Stimulated activated CD4-positive, alpha-beta T cell treated with anti-CD3 and anti-CD28 coated beads, Interleukin-4, amount 100 ng/mL, for 1 hour (primary cell): ENCODE data around the gene FAM234A.
"Not testable (repeated sequence)": the region's sequence is repeated elsewhere in the genome, so short reads cannot be mapped to it uniquely, and the experiment has no call there.

ENCODE experiments used
- DNase-seq: peaks from one replicate; pipeline ENCODE4 v3.0.0-alpha.2; 2020

FAM234A gene, protein sequence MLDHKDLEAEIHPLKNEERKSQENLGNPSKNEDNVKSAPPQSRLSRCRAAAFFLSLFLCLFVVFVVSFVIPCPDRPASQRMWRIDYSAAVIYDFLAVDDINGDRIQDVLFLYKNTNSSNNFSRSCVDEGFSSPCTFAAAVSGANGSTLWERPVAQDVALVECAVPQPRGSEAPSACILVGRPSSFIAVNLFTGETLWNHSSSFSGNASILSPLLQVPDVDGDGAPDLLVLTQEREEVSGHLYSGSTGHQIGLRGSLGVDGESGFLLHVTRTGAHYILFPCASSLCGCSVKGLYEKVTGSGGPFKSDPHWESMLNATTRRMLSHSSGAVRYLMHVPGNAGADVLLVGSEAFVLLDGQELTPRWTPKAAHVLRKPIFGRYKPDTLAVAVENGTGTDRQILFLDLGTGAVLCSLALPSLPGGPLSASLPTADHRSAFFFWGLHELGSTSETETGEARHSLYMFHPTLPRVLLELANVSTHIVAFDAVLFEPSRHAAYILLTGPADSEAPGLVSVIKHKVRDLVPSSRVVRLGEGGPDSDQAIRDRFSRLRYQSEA

DNA sequence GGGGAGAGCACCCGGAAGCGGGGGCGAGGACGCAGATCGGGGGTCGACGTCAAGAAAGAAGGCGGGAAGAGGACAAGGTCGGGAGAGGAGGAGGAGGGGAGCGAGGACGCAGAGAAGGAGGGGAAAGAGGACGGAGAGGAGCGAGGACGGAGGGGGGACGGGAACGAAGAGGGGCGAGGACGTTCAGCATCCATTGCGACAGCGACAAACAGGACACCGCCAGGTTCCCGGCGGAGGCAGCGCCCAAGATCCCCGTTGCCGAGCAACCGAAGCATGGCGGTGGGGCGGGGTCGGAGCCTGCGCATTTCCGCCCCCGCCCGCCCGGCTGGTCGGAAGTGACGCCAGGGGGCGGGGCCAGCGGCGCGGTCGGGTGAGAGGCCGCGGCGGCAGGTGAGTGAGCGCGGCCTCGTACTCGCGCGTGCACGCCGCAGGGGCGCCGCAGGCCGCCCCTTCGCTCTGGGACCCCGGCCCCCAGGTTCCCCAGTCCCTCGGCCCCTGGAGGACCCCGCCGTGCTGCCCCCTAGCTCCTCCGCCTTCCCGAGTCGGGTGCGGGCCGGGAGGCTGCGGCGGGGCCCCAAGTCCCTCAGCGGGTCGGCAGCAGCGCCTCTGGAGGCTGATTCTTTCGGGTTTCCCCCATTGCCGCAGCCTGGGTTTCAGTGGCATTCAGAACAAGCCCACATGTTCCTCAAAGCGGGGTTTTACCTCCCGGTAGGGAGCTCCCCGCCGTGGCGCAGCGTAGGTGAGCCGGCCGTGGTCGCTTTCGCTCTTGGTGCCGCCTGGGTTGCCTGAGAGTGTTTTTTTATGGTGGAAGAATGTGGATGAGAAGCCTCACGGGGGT, at the start of gene FAM234A:
FAM234A (plus strand) TSS at position 354 of the 838 bp plus-strand sequence. CDS start 19,593 bp downstream, outside the sequence.
- DNase-seq = peak; percentile 97

DNA sequence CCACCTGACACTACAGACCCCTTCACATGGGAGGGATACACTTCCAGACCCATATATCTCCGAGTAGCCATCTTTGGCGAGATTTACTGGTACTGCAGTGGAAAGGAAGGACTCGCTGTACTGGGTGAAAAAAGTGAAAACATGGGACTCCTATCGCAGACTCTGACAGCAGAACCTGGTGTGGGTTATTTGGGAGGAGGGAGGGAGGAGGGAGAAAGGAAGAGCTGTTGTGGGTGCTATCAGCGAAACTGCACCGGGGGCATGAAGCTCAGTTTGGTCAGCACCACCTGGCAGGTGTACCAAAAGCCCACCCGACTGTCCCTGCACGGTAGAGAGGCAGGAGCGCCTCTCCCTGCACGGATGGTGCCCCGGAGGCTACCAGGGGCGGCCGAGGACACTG, 49.4 kb upstream of the FAM234A start:
- no peak for DNase-seq

DNA sequence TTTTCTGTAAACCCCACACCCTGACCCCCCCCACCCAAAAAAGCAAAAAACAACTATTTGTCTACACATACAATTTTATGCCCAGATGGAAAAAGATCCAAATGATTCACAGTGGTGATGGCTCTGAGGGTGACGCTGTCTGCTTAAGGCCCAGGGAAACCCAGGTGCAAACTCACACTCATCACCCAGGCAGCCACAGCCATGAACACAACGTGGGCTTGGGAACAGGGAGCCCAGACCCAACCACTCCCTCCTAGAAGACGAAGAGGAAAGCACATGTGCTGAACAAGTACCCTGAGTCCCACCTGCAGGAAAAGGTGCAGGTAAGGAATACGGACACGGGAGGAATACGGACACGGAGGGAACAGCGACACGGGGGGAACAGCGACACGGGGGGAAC, 48.9 kb upstream of the FAM234A start:
- no peak for DNase-seq

DNA sequence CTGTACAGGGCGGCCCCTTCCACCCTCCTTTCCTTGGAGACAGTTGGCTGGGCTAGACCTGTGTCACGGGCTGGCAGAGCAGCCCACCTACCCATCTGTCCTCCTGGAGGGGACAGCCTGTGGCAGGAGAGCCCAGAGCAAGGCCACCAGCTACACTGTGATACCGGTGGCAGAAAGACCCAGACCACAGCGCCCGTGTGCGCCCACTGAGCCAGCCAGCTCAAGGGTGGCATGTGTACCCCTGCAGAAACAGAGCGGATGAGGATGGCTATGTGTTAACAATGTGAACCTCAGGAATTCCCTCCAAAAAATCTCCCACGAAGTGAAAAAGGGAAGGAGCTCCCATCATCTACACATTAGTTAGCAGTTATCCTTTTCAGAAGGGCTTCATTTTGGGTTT, 47.3 kb upstream of the FAM234A start:
- DNase-seq = no peak

DNA sequence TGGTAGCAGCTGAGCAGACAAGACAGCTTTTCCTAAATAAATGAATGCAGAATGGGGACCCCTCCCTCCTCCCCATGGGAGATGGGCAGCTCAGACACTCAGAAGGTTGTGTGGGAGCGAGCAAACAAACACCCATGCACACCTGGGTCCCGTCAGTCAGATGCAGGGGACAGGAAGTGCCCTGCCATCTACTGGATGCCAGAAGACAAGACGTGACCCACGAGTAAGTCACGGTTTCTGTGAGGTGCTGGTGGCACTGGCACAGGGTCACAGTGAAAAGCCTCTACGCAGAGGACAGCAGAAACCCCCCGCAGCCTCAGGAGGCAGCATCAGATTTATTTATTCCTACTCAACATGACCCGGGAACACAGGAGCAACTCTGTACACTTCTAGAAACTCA, 45.9 kb upstream of the FAM234A start:
- DNase-seq = peak; percentile 18

DNA sequence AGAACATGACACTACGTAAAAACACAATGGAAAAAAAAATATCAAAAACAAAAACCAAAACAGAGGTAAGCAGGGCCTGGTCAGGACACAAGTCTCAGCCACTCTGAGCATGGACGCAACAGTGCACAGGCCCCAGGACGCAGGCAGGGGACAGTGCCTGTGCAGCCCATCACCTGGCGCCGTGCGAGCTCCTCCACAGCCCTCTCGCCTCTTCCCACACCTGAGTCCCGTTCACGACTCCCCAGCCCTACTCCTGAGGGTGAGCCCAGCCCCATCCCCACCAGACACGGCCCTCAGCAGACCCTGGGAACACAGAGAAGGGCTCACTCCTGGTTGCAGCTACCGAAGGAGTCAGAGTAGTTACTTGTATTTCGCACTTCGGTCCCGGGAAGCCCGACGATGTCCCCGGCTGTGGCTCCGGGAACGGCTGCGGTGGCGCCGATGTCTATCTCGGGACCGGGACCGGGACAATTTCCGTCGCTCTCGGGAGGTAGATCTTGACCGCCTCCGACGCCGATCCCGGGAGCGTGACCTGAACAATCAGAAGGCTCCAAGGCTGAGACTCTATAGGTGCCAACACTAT, 44.9 kb upstream of the FAM234A start:
- DNase-seq = no peak

DNA sequence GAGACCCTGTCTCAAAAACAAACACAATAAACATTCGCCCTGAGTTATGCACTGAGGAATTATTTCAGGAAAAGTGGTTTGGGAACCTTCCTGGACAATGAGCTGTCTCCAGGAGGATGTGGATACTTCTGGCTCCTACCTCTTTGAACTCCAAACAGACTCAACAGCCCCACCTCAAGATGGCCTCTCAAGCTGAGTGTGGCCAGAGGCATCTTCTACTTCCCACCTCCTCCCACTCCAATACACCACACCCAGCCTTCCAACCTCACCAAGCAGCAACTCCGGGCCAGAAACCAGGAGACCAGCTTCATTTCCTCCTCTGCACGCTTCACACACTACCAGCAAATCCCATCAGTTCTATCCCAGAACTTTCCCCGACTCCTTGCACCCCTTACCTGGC, 42.8 kb upstream of the FAM234A start:
- DNase-seq = no peak

DNA sequence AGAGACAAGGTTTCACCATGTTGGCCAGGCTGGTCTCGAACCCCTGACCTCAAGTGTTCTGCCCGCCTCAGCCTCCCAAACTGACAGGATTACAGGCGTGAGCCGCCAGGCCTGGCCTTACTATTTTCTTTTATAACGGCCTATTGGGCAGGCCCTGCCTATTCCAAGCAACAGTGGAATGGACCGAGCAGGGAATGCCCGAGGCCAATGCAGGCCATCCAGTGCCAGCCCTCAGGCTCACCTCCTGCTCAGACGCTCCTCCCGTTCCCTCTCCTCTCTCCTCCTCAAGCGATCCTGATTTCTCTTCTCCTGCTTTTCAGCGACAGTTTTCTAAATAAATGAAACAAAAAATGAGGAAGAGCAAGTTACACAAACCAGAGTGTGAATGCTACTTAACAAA, 41.9 kb upstream of the FAM234A start:
- no peak for DNase-seq

DNA sequence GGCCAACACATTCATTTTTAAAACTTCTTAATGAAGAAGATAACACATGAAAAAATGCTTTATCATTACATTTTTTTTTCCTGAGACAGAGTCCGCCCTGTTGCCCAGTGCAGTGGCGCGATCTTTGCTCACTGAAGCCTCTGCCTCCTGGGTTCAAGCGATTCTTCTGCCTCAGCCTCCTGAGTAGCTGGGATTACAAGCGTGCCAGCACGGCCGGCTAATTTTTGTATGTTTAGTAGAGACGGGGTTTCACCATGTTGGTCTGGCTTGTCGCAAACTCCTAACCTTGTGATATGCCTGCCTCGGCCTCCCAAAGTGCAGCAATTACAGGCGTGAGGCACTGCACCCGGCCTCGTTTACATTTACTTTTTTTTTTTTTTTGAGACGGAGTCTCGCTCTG, 41.2 kb upstream of the FAM234A start:
- DNase-seq = no peak

DNA sequence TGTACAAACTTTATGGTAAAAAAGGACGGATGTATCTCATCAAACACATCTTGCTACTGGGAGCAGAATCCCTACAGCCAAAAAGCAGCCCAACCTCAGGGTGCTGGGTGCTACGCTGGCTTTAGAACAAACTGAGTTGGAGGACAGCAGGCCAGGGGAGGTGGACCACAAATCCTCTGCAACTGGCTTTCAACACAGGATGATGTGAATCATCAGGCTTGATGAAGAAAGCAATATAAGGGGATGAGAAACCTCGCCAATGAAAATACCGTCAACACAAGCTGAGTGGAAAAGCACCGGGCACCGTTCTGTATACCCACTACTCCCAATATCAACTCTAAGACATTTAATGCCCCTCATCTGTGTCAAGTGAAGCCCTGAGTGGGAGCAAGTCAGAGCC, 40.1 kb upstream of the FAM234A start:
- no peak for DNase-seq

DNA sequence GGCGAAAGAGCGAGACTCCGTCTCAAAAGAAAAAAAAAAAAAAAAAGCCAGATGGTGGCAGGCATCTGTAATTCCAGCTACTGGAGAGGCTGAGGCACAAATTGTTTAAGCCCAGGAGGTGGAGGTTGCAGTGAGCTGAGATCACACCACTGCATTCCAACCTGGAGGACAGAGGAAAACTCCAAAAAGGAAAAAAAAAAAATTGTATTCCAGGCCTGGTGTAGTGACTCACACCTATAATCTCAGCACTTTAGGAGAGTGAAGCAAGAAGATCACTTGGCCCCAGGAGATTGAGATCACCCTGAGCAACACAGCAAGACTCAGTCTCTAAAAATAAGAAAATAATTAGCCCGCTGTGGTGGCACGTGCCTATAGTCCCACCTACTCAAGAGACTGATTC, 34.2 kb upstream of the FAM234A start:
- no peak for DNase-seq

DNA sequence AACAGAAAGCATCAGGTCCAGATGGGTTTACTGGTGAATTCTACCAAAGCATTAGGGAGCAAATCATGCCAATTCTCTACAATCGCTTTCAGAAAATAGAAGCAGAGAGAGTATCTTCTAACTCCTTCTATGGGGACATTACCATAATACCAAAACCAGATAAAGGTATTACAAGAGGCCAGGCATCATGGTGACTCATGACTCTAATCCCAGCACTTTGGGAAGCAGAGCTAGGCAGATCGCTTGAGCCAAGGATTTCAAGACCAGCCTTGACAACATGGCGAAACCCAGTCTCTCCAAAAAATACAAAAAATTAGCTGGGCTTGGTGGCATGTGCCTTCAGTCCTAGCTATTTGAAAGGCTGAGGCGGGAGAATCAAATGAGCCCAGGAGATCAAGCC, 31.4 kb upstream of the FAM234A start:
- DNase-seq = no peak

DNA sequence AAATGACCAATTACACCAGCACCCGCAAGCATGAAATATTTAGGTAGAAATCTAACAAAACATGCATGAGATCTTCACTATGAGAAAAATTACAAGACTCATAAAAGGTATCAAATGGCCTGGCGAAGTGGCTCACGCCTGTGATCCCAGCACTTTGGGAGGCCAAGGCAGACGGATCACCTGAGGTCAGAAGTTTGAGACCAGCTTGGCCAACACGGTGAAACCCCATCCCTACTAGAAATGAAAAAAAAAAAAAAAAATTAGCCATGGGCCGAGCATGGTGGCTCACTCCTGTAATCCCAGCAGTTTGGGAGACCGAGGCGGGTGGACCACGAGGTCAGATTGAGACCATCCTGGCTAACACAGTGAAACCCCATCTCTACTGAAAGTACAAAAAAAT, 30.6 kb upstream of the FAM234A start:
- not testable (repeated sequence) for DNase-seq

DNA sequence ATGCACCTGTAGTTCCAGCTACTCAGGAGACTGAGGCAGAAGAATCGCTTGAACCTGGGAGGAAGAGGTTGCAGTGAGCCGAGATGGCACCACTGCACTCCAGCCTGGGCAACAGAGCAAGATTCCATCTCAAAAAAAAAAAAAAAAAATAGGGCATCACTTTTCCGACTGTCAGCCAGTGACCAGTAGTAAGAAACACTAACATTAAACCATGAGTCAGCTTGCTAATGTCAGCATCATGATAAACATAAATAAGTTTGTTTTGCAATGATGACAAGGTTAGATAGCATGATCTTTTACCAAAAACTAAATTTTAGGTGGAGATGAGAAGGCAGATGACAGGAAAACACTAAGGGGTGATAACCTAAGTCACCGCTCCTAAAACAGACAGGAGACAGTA, 25.3 kb upstream of the FAM234A start:
- not testable (repeated sequence) for DNase-seq

DNA sequence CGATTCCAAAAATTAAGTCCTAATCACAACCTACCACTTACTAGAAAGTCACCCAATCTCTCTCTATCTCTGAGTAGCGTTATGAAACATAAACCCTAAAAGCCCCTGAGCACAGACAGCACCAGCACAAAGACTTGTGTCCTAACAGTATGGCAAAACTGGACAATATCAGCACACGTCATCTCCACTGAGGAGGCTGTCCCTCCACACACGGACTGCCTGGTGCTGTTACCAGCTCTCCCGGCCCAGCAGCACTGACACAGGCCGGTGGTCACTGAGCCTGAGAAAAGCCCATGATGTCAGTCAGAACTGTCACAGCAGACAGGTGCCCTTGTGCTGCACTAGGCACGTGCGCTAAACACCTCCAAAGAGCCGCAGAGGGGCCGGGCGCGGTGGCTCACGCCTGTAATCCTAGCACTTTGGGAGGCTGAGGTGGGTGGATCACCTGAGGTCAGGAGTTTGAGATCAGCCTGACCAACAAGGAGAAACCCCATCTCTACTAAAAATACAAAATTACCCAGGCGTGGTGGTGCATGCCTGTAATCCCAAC, 22.9 kb upstream of the FAM234A start:
- not testable (repeated sequence) for DNase-seq

DNA sequence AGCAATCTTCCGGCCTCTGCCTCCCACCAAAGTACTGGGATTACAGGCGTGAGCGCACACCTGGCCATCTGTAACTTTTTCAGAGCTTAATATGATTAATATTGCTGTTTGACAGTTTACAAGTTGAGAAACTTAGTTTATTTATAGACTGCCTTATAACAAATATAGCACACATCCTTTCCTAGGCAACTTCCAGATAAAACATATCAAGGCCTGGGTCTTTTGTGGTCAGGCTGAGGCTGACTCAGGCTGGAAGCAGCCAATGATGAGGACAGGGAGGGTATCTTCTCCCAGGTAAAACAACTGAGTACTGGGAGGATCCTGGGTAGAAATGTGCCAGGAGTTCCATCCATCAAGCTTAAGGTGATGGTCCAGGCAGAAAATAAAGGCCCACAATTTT, 21.6 kb upstream of the FAM234A start:
- DNase-seq = no peak

DNA sequence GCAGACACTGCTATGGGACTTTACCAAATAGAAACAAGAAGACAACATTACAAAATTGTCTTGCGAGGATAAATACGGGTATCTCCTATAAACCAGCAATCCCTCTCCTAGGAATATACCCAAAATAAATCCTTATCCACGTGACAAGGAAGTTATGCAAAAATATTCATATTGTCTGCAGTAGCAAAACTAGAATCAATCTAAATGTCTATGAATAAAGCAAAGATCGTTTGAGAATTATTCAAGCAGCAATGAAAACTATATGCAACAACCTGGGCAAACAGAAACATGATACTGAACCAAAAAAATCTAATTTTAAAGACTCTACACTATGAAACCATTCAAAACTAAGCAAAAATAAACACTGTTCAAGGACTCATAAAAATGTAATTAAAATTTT, 14.6 kb upstream of the FAM234A start:
- no peak for DNase-seq

DNA sequence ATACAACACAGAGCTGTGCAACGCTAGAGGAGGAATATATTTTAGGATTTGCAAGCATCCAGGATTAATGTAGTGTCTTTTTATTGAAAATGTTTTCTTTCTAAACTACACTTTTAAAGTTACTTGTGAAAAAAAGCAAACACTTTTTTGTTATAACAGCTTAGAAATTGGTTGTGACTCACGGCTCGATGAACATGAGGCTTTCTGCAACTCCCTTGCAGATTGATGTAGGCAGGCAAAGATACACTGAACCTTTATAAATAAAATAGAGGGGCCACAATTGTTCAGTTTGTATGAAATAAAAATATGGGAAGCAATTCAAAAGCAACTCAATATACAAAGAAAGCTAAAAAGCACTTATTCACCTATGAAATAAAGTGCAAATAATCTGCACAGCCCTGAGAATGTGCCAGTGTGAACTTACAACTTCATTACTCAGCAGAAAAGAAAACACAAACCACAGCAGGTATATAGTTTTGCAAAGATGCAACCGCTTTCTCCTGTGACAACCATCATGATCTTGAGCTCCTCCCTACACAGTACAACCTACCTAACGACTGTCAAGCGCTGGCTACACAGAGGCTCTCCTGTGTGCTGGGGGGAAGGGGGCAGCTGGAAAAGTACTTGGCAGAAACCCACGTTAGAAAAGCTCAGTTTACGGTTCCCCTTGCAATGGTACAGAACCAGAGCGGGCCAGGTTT, 6.3 kb upstream of the FAM234A start:
- no peak for DNase-seq

DNA sequence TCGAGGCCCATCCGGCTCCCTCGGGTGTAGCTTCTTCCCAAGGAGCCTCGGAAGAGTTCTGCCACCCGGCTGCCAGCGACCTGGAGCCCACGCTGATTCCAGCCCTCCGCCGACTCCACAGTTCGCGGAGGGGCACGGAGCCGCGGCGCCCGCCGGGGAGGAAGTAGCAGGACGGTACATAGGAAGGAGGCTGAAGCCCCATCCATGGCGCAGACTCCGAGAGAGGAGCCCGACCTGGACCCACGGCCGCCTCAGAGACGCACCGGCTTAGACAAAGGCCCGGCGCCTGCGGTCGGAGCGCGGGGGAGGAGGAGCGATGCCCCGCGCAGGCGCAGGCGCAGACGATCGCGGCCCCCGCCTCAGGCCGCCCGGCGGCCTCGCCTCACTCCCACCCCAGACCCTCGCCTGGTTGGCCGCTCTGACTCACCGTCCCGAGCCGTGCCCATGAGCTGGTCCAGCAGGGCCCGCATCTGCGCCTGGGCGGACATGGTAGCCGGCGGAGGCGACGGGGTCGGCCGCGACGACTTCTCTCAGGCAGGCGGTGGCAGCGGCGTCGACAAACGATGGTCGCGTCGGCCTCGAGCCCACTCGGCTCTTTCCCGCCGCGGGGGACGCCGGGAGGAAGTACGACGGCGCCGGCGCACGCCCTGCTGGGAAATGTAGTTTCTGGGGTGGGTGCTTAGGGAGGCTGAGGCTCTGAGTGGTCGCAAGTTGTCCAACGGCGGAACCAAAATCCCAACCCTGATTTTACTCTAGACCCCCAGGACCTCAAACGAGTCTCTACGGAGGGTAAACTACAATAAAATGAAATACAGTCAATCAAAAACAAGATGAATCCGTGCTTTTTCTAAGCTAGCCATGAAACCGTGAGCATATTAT, 5.5 kb upstream of the FAM234A start, which contains the start of gene LUC7L:
LUC7L (minus strand) TSS at position 598 of the 879 bp plus-strand sequence; CDS start at position 488, 110 bp downstream.
- DNase-seq = peak; percentile 86

DNA sequence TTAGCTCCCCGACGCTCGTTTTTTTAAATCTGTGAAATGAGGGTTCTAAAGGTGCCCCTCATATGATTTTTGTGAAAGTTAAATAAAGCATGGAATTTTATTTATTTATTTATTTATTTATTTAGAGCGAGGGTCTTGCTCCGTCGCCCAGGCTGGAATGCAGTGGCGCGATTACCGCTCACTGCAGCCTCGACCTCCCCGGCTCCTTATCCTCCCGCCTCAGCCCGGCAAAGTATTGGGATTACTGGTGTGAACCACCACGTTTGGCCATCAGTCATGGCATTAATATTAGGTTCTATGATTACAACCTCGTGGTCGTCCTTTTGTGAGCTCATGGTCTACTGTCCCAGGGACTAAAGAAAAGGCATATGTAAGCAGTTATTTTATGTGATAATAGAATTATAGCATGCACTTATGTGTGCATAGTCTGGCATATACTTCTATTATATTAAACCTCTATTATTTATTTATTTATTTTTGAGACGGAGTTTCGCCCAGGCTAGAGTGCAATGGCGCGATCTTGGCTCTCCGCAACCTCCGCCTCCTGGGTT, 4.8 kb upstream of the FAM234A start:
- no peak for DNase-seq

DNA sequence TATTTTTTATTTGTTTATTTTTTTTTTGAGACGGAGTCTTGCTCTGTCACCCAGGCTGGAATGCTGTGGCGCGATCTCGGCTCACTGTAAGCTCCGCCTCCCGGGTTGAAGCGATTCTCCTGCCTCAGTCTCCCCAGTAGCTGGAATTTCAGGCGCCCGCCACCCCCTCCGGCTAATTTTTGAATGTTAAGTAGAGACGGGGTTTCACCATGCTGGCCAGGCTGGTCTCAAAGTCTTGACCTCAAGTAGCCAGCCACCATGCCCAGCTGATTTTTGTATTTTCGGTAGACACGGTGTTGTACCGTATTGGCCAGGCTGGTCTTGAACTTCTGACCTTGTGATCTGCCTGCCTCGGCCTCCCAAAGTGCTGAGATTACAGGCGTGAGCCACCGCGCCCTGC, 4.3 kb upstream of the FAM234A start:
- not testable (repeated sequence) for DNase-seq
